ENCODE measurements around the gene NIPAL1. TPM values are rescaled to one million over a fixed set of nuclear protein-coding genes. Genes with fewer than 3 reads are reported as not detected.
"Not testable (repeated sequence)": the region's sequence is repeated elsewhere in the genome, so short reads cannot be mapped to it uniquely, and the experiment has no call there.

NIPAL1 gene
- total and polyA plus RNA-seq, 3 experiments from 2014 or later: 0.55 to 1.1 (median 0.61) TPM

GRCh38 chr4:48002267-48002666 lies 14.3 kb upstream of the NIPAL1 start:
- H3K4me1 ChIP-seq (ENCODE audit: insufficient read depth, low read length): no peaks in the 10 kb centered on the region
- ChIA-PET POLR2A (no interaction called here), CTCF (interaction anchor here (1.1 kb wide), 2 partner anchors 8 to 69 kb away, joined by 3 to 4 read pairs; no protein-coding TSS in a partner anchor)
- no peaks in the 10 kb centered on the region for H3K27me3 ChIP-seq (ENCODE audit: insufficient read depth, low read length, poor library complexity, severe bottlenecking)
- no peak for DNase-seq
- Mint-ChIP-seq H3K27ac (no peak overlapping the region), H3K9me3 (peaks cover 6 to 24% (median 20%) of the 10 kb centered on the region in 5 donors), H3K27me3 (peaks cover 8 to 10% of the 10 kb centered on the region in 2 donors), H3K36me3 (peaks cover 0 to 22% (median 0%) of the 10 kb centered on the region in 3 donors), H3K4me1 (no peaks in the 10 kb centered on the region), H3K4me3 (no peak overlapping the region)
- no peak overlapping the region for H3K4me3 ChIP-seq (ENCODE audit: low read length)
- no peaks in the 10 kb centered on the region for H3K36me3 ChIP-seq (ENCODE audit: insufficient read depth, low read length)
- H3K9me3 ChIP-seq (ENCODE audit: low read length): no peaks in the 10 kb centered on the region
- H3K27ac ChIP-seq (ENCODE audit: low read depth, low read length): no peak overlapping the region

GRCh38 chr4:48003568-48003967 lies 13.0 kb upstream of the NIPAL1 start:
- H3K36me3 ChIP-seq (ENCODE audit: insufficient read depth, low read length); H3K4me3 Mint-ChIP-seq; H3K27me3 ChIP-seq (ENCODE audit: insufficient read depth, low read length, poor library complexity, severe bottlenecking); H3K9me3 ChIP-seq (ENCODE audit: low read length); H3K4me1 Mint-ChIP-seq; H3K4me1 ChIP-seq (ENCODE audit: insufficient read depth, low read length); POLR2A ChIA-PET; H3K27me3 Mint-ChIP-seq; CTCF ChIA-PET; H3K27ac ChIP-seq (ENCODE audit: low read depth, low read length); H3K27ac Mint-ChIP-seq; H3K4me3 ChIP-seq (ENCODE audit: low read length): not testable (repeated sequence)
- DNase-seq: peak in 1 of 5 donors; percentile 5
- Mint-ChIP-seq H3K36me3 (peaks cover 0 to 13% (median 0%) of the 10 kb centered on the region in 3 donors), H3K9me3 (peaks cover 9 to 25% (median 16%) of the 10 kb centered on the region in 5 donors)

GRCh38 chr4:48005781-48006180 lies 10.8 kb upstream of the NIPAL1 start:
- peaks cover 6 to 18% (median 13%) of the 10 kb centered on the region in 5 donors for H3K9me3 Mint-ChIP-seq
- no peak overlapping the region for H3K27ac ChIP-seq (ENCODE audit: low read depth, low read length)
- no peaks in the 10 kb centered on the region for H3K9me3 ChIP-seq (ENCODE audit: low read length)
- peaks cover 3 to 13% of the 10 kb centered on the region in 2 donors for H3K27me3 Mint-ChIP-seq
- no peaks in the 10 kb centered on the region for H3K4me1 ChIP-seq (ENCODE audit: insufficient read depth, low read length)
- no peak overlapping the region for H3K4me3 ChIP-seq (ENCODE audit: low read length)
- H3K4me1 Mint-ChIP-seq: no peaks in the 10 kb centered on the region
- H3K27me3 ChIP-seq (ENCODE audit: insufficient read depth, low read length, poor library complexity, severe bottlenecking): no peaks in the 10 kb centered on the region
- no peak overlapping the region for H3K4me3 Mint-ChIP-seq
- CTCF ChIA-PET: no interaction called here
- POLR2A ChIA-PET: no interaction called here
- no peaks in the 10 kb centered on the region for H3K36me3 ChIP-seq (ENCODE audit: insufficient read depth, low read length)
- no peak for DNase-seq
- no peak overlapping the region for H3K27ac Mint-ChIP-seq
- peaks cover 0 to 13% (median 0%) of the 10 kb centered on the region in 3 donors for H3K36me3 Mint-ChIP-seq

GRCh38 chr4:48008021-48008596 lies 8.5 kb upstream of the NIPAL1 start:
- POLR2A ChIA-PET: no interaction called here
- peaks cover 0 to 13% (median 0%) of the 10 kb centered on the region in 3 donors for H3K36me3 Mint-ChIP-seq
- no peaks in the 10 kb centered on the region for H3K4me1 Mint-ChIP-seq
- Histone ChIP-seq H3K36me3 (ENCODE audit: insufficient read depth, low read length) (no peaks in the 10 kb centered on the region), H3K4me3 (ENCODE audit: low read length) (no peak overlapping the region), H3K27ac (ENCODE audit: low read depth, low read length) (no peak overlapping the region), H3K9me3 (ENCODE audit: low read length) (no peaks in the 10 kb centered on the region), H3K27me3 (ENCODE audit: insufficient read depth, low read length, poor library complexity, severe bottlenecking) (no peaks in the 10 kb centered on the region), H3K4me1 (ENCODE audit: insufficient read depth, low read length) (no peaks in the 10 kb centered on the region)
- H3K27me3 Mint-ChIP-seq: peaks cover 7 to 31% of the 10 kb centered on the region in 2 donors
- H3K9me3 Mint-ChIP-seq: peaks cover 6 to 18% (median 13%) of the 10 kb centered on the region in 5 donors
- no peak for DNase-seq
- CTCF ChIA-PET: no interaction called here
- no peak overlapping the region for H3K4me3 Mint-ChIP-seq
- H3K27ac Mint-ChIP-seq: no peak overlapping the region

GRCh38 chr4:48010906-48011305 lies 5.7 kb upstream of the NIPAL1 start:
- DNase-seq; H3K4me3 ChIP-seq (ENCODE audit: low read length); H3K4me1 Mint-ChIP-seq; H3K36me3 Mint-ChIP-seq; H3K27me3 ChIP-seq (ENCODE audit: insufficient read depth, low read length, poor library complexity, severe bottlenecking); POLR2A ChIA-PET; H3K4me3 Mint-ChIP-seq; H3K27ac ChIP-seq (ENCODE audit: low read depth, low read length); H3K9me3 ChIP-seq (ENCODE audit: low read length); H3K36me3 ChIP-seq (ENCODE audit: insufficient read depth, low read length); H3K4me1 ChIP-seq (ENCODE audit: insufficient read depth, low read length): not testable (repeated sequence)
- Mint-ChIP-seq H3K27ac (peak overlapping the region in 1 of 8 donors; percentile 61), H3K27me3 (peaks cover 7 to 39% of the 10 kb centered on the region in 2 donors), H3K9me3 (peaks cover 6 to 17% (median 10%) of the 10 kb centered on the region in 5 donors)
- CTCF ChIA-PET: interaction anchor here (1.7 kb wide), 1 partner anchor 9 kb away, joined by 4 read pairs; no protein-coding TSS in a partner anchor

GRCh38 chr4:48011722-48012121 lies 4.8 kb upstream of the NIPAL1 start:
- no peak overlapping the region for H3K27ac ChIP-seq (ENCODE audit: low read depth, low read length)
- CTCF ChIA-PET: no interaction called here
- POLR2A ChIA-PET: no interaction called here
- no peak overlapping the region for H3K27ac Mint-ChIP-seq
- peaks cover under 1 to 9% (median 5%) of the 10 kb centered on the region in 5 donors for H3K9me3 Mint-ChIP-seq
- H3K36me3 Mint-ChIP-seq: peaks cover 0 to under 1% (median 0%) of the 10 kb centered on the region in 3 donors
- peaks cover 7 to 41% of the 10 kb centered on the region in 2 donors for H3K27me3 Mint-ChIP-seq
- H3K9me3 ChIP-seq (ENCODE audit: low read length): no peaks in the 10 kb centered on the region
- no peaks in the 10 kb centered on the region for H3K36me3 ChIP-seq (ENCODE audit: insufficient read depth, low read length)
- H3K27me3 ChIP-seq (ENCODE audit: insufficient read depth, low read length, poor library complexity, severe bottlenecking): no peaks in the 10 kb centered on the region
- H3K4me3 Mint-ChIP-seq: no peak overlapping the region
- no peak for DNase-seq
- peaks cover 6 to 8% (median 7%) of the 10 kb centered on the region in 3 donors for H3K4me1 Mint-ChIP-seq
- H3K4me3 ChIP-seq (ENCODE audit: low read length): no peak overlapping the region
- H3K4me1 ChIP-seq (ENCODE audit: insufficient read depth, low read length): peaks cover 7% of the 10 kb centered on the region

GRCh38 chr4:48012824-48013223 lies 3.7 kb upstream of the NIPAL1 start:
- Histone ChIP-seq H3K36me3 (ENCODE audit: insufficient read depth, low read length) (no peaks in the 10 kb centered on the region), H3K4me3 (ENCODE audit: low read length) (no peak overlapping the region), H3K27me3 (ENCODE audit: insufficient read depth, low read length, poor library complexity, severe bottlenecking) (no peaks in the 10 kb centered on the region), H3K9me3 (ENCODE audit: low read length) (no peaks in the 10 kb centered on the region), H3K27ac (ENCODE audit: low read depth, low read length) (no peak overlapping the region), H3K4me1 (ENCODE audit: insufficient read depth, low read length) (peaks cover 11% of the 10 kb centered on the region)
- Mint-ChIP-seq H3K27me3 (peaks cover 9 to 41% of the 10 kb centered on the region in 2 donors), H3K4me3 (no peak overlapping the region), H3K36me3 (no peaks in the 10 kb centered on the region), H3K27ac (no peak overlapping the region), H3K4me1 (peaks cover 11 to 16% (median 12%) of the 10 kb centered on the region in 3 donors), H3K9me3 (peaks cover 0 to 3% (median 0%) of the 10 kb centered on the region in 5 donors)
- ChIA-PET CTCF (no interaction called here), POLR2A (no interaction called here)
- DNase-seq: no peak

- Histone ChIP-seq H3K9me3 (ENCODE audit: low read length) (no peaks in the 10 kb centered on the region), H3K4me1 (ENCODE audit: insufficient read depth, low read length) (peaks cover 11% of the 10 kb centered on the region), H3K27ac (ENCODE audit: low read depth, low read length) (no peak overlapping the region), H3K4me3 (ENCODE audit: low read length) (no peak overlapping the region), H3K27me3 (ENCODE audit: insufficient read depth, low read length, poor library complexity, severe bottlenecking) (no peaks in the 10 kb centered on the region), H3K36me3 (ENCODE audit: insufficient read depth, low read length) (no peaks in the 10 kb centered on the region)
- no peak for DNase-seq
- Mint-ChIP-seq H3K4me3 (peak overlapping the region in 1 of 7 donors; percentile 91), H3K27ac (no peak overlapping the region), H3K9me3 (no peaks in the 10 kb centered on the region), H3K4me1 (peaks cover 11 to 16% (median 12%) of the 10 kb centered on the region in 3 donors), H3K27me3 (peaks cover 9 to 34% of the 10 kb centered on the region in 2 donors), H3K36me3 (no peaks in the 10 kb centered on the region)
- CTCF ChIA-PET: no interaction called here
- POLR2A ChIA-PET: no interaction called here
Measured at GRCh38 chr4:48015216-48015615, 1.4 kb upstream of the NIPAL1 start.
